ENCODE measurements around the gene FER. TPM values are rescaled to one million over a fixed set of nuclear protein-coding genes. Genes with fewer than 3 reads are reported as not detected.
A peak's percentile ranks its signal among the peaks of the same experiment; 100 is the strongest.

Gene FER
- total RNA-seq, 1 experiment from 2014 or later: 16.4 TPM

DNA sequence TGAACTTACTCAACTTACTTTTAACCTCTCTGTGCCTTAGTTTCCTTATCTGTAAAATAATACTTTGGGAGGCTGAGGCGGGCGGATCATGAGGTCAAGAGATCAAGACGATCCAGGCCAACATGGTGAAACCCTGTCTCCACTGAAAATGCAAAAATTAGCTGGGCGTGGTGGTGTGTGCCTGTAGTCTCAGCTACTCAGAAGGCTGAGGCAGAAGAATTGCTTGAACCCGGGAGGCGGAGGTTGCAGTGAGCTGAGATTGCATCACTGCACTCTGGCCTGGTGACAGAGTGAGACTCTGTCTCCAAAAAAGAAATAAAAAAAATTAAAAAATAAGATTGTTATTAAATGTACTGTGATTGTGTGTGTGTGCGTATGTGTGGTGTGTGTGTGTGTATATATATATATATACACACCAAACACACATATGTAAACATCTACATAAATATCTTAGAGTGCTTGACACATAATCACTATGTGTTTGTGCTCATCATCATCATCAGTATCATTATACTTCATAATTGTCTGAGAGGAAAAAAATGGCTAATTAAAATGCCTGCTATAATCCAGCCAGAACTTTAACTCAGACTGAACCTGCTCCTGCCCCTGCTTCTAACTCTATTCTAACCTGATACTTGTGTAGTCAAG is 312.8 kb downstream of the FER start:
- no peak for TF ChIP-seq EZH2 (IDR thresholded peaks at IDR 0.05; ENCODE audit: borderline replicate concordance, low read depth, low read length, poor library complexity, severe bottlenecking)
- TF ChIP-seq, protein P1, sequence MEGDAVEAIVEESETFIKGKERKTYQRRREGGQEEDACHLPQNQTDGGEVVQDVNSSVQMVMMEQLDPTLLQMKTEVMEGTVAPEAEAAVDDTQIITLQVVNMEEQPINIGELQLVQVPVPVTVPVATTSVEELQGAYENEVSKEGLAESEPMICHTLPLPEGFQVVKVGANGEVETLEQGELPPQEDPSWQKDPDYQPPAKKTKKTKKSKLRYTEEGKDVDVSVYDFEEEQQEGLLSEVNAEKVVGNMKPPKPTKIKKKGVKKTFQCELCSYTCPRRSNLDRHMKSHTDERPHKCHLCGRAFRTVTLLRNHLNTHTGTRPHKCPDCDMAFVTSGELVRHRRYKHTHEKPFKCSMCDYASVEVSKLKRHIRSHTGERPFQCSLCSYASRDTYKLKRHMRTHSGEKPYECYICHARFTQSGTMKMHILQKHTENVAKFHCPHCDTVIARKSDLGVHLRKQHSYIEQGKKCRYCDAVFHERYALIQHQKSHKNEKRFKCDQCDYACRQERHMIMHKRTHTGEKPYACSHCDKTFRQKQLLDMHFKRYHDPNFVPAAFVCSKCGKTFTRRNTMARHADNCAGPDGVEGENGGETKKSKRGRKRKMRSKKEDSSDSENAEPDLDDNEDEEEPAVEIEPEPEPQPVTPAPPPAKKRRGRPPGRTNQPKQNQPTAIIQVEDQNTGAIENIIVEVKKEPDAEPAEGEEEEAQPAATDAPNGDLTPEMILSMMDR (conservative IDR thresholded peaks at IDR 0.05; ENCODE audit: low read depth, low read length): no peak
- Histone ChIP-seq H3K4me1 (ENCODE audit: insufficient read depth, low read length, poor library complexity, severe bottlenecking) (peaks cover 11% of the 10 kb centered on the region), H3K27me3 (replicated peaks; ENCODE audit: insufficient read depth, low read depth, low read length, poor library complexity) (no peaks in the 10 kb centered on the region), H3K9me3 (ENCODE audit: low read depth, low read length, poor library complexity, severe bottlenecking) (no peaks in the 10 kb centered on the region), H3K4me3 (ENCODE audit: low read depth, low read length, poor library complexity, severe bottlenecking) (no peak overlapping the region), H3K36me3 (ENCODE audit: insufficient read depth, low read length, poor library complexity, severe bottlenecking) (no peaks in the 10 kb centered on the region), H3K27ac (ENCODE audit: low read depth, low read length, poor library complexity, severe bottlenecking) (no peak overlapping the region)
- BruUV-seq (replicated peaks): no TSS peak
- intact Hi-C loops (cut with micrococcal nuclease; ENCODE audit: unreplicated experiment): no loop called here
- DNase-seq (ENCODE audit: low spot score): no peak
- ChIA-PET POLR2A (ENCODE audit: low non-redundant PET) (interaction anchor here (0.6 kb wide), 1 partner anchor 46 kb away, joined by 3 read pairs; no protein-coding TSS in a partner anchor), CTCF (no interaction called here)

DNA sequence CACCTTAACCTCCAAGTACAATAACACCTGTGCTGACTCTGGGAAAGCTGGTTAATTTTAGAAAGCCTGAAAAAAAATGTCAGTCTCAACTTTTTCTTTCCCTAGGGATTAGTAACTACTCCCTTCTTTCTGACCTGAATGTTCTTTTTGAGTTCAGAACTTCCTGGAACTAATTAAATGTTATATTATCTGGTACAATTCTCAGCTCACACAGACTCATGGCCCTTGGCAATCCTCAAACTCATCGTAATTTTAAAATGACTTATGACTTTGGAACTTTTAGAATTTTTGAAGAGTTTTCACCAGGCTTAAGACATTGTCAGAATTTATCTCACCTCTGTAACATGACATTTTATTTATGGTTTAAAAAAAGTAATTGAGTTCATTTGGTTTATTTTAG is 315.0 kb downstream of the FER start:
- intact Hi-C loops (cut with micrococcal nuclease; ENCODE audit: unreplicated experiment): no loop called here

DNA sequence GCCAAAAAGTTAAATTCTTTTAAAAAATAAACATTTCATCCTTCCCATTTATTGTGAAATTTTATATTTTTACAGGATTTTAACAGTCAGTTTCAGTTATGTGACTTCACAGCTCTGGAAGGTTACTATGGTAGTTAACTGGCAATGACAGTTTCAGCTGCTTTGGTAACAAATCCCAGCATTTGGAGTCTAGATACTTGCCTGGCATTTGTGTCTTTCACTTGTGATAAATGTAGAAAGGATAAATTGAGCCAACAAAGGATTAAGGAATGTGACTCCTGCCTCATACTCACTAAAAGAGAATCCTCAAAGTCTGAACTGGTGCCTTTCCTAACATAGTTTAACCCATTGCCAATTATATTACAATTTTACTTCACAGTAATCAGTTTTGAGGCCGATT is 315.5 kb downstream of the FER start:
- CTCF ChIA-PET: no interaction called here
- H3K27ac ChIP-seq (ENCODE audit: low read depth, low read length, poor library complexity, severe bottlenecking): no peak overlapping the region
- no peaks in the 10 kb centered on the region for H3K27me3 ChIP-seq (replicated peaks; ENCODE audit: insufficient read depth, low read depth, low read length, poor library complexity)
- H3K4me1 ChIP-seq (ENCODE audit: insufficient read depth, low read length, poor library complexity, severe bottlenecking): peaks cover 11% of the 10 kb centered on the region
- intact Hi-C loops (cut with micrococcal nuclease; ENCODE audit: unreplicated experiment): no loop called here
- no peak overlapping the region for H3K4me3 ChIP-seq (ENCODE audit: low read depth, low read length, poor library complexity, severe bottlenecking)
- no peaks in the 10 kb centered on the region for H3K9me3 ChIP-seq (ENCODE audit: low read depth, low read length, poor library complexity, severe bottlenecking)
- peak; percentile 10 for DNase-seq (ENCODE audit: low spot score)
- BruUV-seq (replicated peaks): no TSS peak
- TF ChIP-seq, protein P1 (conservative IDR thresholded peaks at IDR 0.05; ENCODE audit: low read depth, low read length): no peak
- no peak for TF ChIP-seq EZH2 (IDR thresholded peaks at IDR 0.05; ENCODE audit: borderline replicate concordance, low read depth, low read length, poor library complexity, severe bottlenecking)
- H3K36me3 ChIP-seq (ENCODE audit: insufficient read depth, low read length, poor library complexity, severe bottlenecking): no peaks in the 10 kb centered on the region
- POLR2A ChIA-PET (ENCODE audit: low non-redundant PET): no interaction called here

More for the DNA sequence above, 315.0 kb downstream of the FER start:
- Histone ChIP-seq H3K27me3 (replicated peaks; ENCODE audit: insufficient read depth, low read depth, low read length, poor library complexity) (no peaks in the 10 kb centered on the region), H3K9me3 (ENCODE audit: low read depth, low read length, poor library complexity, severe bottlenecking) (no peaks in the 10 kb centered on the region), H3K4me3 (ENCODE audit: low read depth, low read length, poor library complexity, severe bottlenecking) (no peak overlapping the region), H3K4me1 (ENCODE audit: insufficient read depth, low read length, poor library complexity, severe bottlenecking) (peaks cover 11% of the 10 kb centered on the region), H3K36me3 (ENCODE audit: insufficient read depth, low read length, poor library complexity, severe bottlenecking) (no peaks in the 10 kb centered on the region), H3K27ac (ENCODE audit: low read depth, low read length, poor library complexity, severe bottlenecking) (no peak overlapping the region)
- POLR2A ChIA-PET (ENCODE audit: low non-redundant PET): no interaction called here
- no peak for TF ChIP-seq EZH2 (IDR thresholded peaks at IDR 0.05; ENCODE audit: borderline replicate concordance, low read depth, low read length, poor library complexity, severe bottlenecking)
- TF ChIP-seq, protein P1 (conservative IDR thresholded peaks at IDR 0.05; ENCODE audit: low read depth, low read length): no peak
- no TSS peak for BruUV-seq (replicated peaks)
- DNase-seq (ENCODE audit: low spot score): peak; percentile 21
- CTCF ChIA-PET: no interaction called here

Data from A673 (cell line).